Cardiac muscle cell (in vitro differentiated cells and primary cell): ENCODE results near the gene DSTYK. TPM values are rescaled to one million over a fixed set of nuclear protein-coding genes. Genes with fewer than 3 reads are reported as not detected.
"Not testable (repeated sequence)": the region's sequence is repeated elsewhere in the genome, so short reads cannot be mapped to it uniquely, and the experiment has no call there.

Experiments used
- DNase-seq, 2 donors: peaks; one replicate each; pipeline versions ENCODE4 v3.0.0 to v3.0.0-alpha.2; 2010 to 2017; ENCODE audit warnings: low read depth in 1 of 2, low spot score in 1 of 2
- H3K27ac ChIP-seq: fragments of 200-600 bp; sonication (generic); 2 replicates; pipeline ENCODE4 v1.5.1; 2016
- H3K27me3 ChIP-seq: fragments of 200-600 bp; sonication (generic); 2 replicates; pipeline ENCODE4 v1.6.0; 2016; ENCODE audit warnings: control low read depth
- H3K36me3 ChIP-seq: fragments of 200-600 bp; sonication (generic); 2 replicates; pipeline ENCODE4 v1.5.1; 2016; ENCODE audit warnings: control low read depth
- H3K4me1 ChIP-seq: fragments of 200-600 bp; sonication (generic); 2 replicates; pipeline ENCODE4 v1.8.1; 2017; ENCODE audit warnings: low read depth, mild to moderate bottlenecking, mixed run types
- H3K4me3 ChIP-seq: fragments of 200-600 bp; sonication (generic); 2 replicates; pipeline ENCODE4 v1.5.1; 2016; ENCODE audit warnings: mild to moderate bottlenecking
- H3K9me3 ChIP-seq: fragments of 200-600 bp; sonication (generic); 2 replicates; pipeline ENCODE4 v1.5.1; 2017; ENCODE audit warnings: low read depth, mild to moderate bottlenecking, control low read depth
- CTCF ChIP-seq: IDR thresholded peaks from 2 replicates; pipeline ENCODE4 v1.5.1; 2012; ENCODE audit warnings: low read depth, mild to moderate bottlenecking, low read length
- polyA plus RNA-seq: library from polyadenylated mRNA; unstranded; fragments of >200 nt; fragmentation: Nextera tagmentation; extraction: Ambion mirVana; gene quantifications from 2 replicates; pipeline ENCODE4 v1.2.1, GENCODE V29; 2016
- total RNA-seq: library from RNA; depleted of rRNA; stranded (reverse); fragments of >200 nt; gene quantifications from 2 replicates; pipeline ENCODE4 v1.2.3, GENCODE V29; 2016

The DSTYK gene
- total and polyA plus RNA-seq, 2 experiments from 2014 or later, result 7.8 to 13.5 TPM

- DNase-seq, result no peak
- Histone ChIP-seq H3K9me3 (no peaks in the 10 kb centered on the region), H3K27me3 (no peaks in the 10 kb centered on the region), H3K4me3 (no peak overlapping the region), H3K4me1 (peaks cover 19% of the 10 kb centered on the region), H3K27ac (no peak overlapping the region), H3K36me3 (peaks cover 4% of the 10 kb centered on the region)
- no peak for TF ChIP-seq CTCF
These were observed 22.9 kb downstream of the DSTYK start for GRCh38 chr1:205188596-205188995.

GRCh38 chr1:205188098-205188497, 23.4 kb downstream of the DSTYK start:
- peak in 1 of 2 donors; percentile 41 for DNase-seq
- Histone ChIP-seq H3K9me3 (no peaks in the 10 kb centered on the region), H3K27ac (no peak overlapping the region), H3K36me3 (peaks cover 4% of the 10 kb centered on the region), H3K4me3 (no peak overlapping the region), H3K27me3 (no peaks in the 10 kb centered on the region), H3K4me1 (peaks cover 24% of the 10 kb centered on the region)
- no peak for TF ChIP-seq CTCF

GRCh38 chr1:205187420-205187819, 24.1 kb downstream of the DSTYK start:
- H3K9me3 ChIP-seq, result no peaks in the 10 kb centered on the region
- TF ChIP-seq CTCF, result no peak
- DNase-seq, result no peak
- H3K4me3 ChIP-seq, result no peak overlapping the region
- peaks cover 30% of the 10 kb centered on the region for H3K4me1 ChIP-seq
- peaks cover 4% of the 10 kb centered on the region for H3K36me3 ChIP-seq
- no peaks in the 10 kb centered on the region for H3K27me3 ChIP-seq
- H3K27ac ChIP-seq, result no peak overlapping the region

GRCh38 chr1:205186191-205186590, 25.3 kb downstream of the DSTYK start:
- no peak for DNase-seq
- Histone ChIP-seq H3K36me3 (peaks cover 4% of the 10 kb centered on the region), H3K9me3 (no peaks in the 10 kb centered on the region), H3K4me1 (peaks cover 22% of the 10 kb centered on the region), H3K27me3 (no peaks in the 10 kb centered on the region), H3K4me3 (no peak overlapping the region), H3K27ac (no peak overlapping the region)
- no peak for TF ChIP-seq CTCF

GRCh38 chr1:205183676-205184335, 27.7 kb downstream of the DSTYK start:
- no peak for TF ChIP-seq CTCF
- H3K36me3 ChIP-seq, result peaks cover 4% of the 10 kb centered on the region
- H3K4me3 ChIP-seq, result no peak overlapping the region
- no peaks in the 10 kb centered on the region for H3K27me3 ChIP-seq
- DNase-seq, result peak; percentile 20 to 80
- H3K27ac ChIP-seq, result peak overlapping the region; percentile 96
- no peaks in the 10 kb centered on the region for H3K9me3 ChIP-seq
- peaks cover 19% of the 10 kb centered on the region for H3K4me1 ChIP-seq

GRCh38 chr1:205182930-205183329, 28.6 kb downstream of the DSTYK start:
- Histone ChIP-seq H3K27ac (peak overlapping the region; percentile 96), H3K36me3 (peaks cover 4% of the 10 kb centered on the region), H3K4me3 (no peak overlapping the region), H3K27me3 (no peaks in the 10 kb centered on the region), H3K4me1 (peaks cover 19% of the 10 kb centered on the region), H3K9me3 (no peaks in the 10 kb centered on the region)
- no peak for DNase-seq
- no peak for TF ChIP-seq CTCF

GRCh38 chr1:205180331-205180730, 31.2 kb downstream of the DSTYK start:
- H3K27ac ChIP-seq, H3K36me3 ChIP-seq, H3K27me3 ChIP-seq, DNase-seq, H3K4me3 ChIP-seq, H3K9me3 ChIP-seq: not testable (repeated sequence)
- peaks cover 19% of the 10 kb centered on the region for H3K4me1 ChIP-seq
